Adrenal gland (tissue), 12 donors: ENCODE data around the gene AGMAT. TPM values are rescaled to one million over a fixed set of nuclear protein-coding genes. Genes with fewer than 3 reads are reported as not detected.

Experiments
- DNase-seq, 7 donors: peaks; one replicate each; pipeline ENCODE4 v3.0.0-alpha.2; 2019 to 2020
- H3K27ac ChIP-seq, 5 donors: fragments of 200-600 bp; sonication (generic) in 4 of 5; 1 replicate in 3 of 5; 2 replicates in 2 of 5; pipeline versions ENCODE4 v1.5.1 to v1.8.0; 2016 to 2020; ENCODE audit warnings: mild to moderate bottlenecking in 1 of 5
- H3K27me3 ChIP-seq: fragments of 200-600 bp; 2 replicates; pipeline ENCODE4 v1.8.0; 2021
- H3K36me3 ChIP-seq, 2 donors: fragments of 200-600 bp; replicated peaks in 1 of 2; 1 replicate in 1 of 2; 2 replicates in 1 of 2; pipeline versions ENCODE4 v1.5.1 to v1.8.0; 2018 to 2022
- H3K4me1 ChIP-seq, 2 donors: fragments of 200-600 bp; replicated peaks in 1 of 2; 1 replicate in 1 of 2; 2 replicates in 1 of 2; pipeline versions ENCODE4 v1.5.1 to v1.8.0; 2018 to 2021
- H3K4me3 ChIP-seq, 4 donors: fragments of 200-600 bp; sonication (generic) in 3 of 4; one replicate each; pipeline ENCODE4 v1.5.1; 2016 to 2018
- H3K9me3 ChIP-seq, 3 donors: fragments of 200-600 bp; sonication (generic) in 1 of 3; replicated peaks in 1 of 3; 1 replicate in 2 of 3; 2 replicates in 1 of 3; pipeline versions ENCODE4 v1.5.1 to v1.8.0; 2016 to 2021
- POLR2A ChIP-seq, 2 donors: fragments of 450-650 bp; IDR thresholded peaks; one replicate each; pipeline ENCODE4 v1.6.1; 2017; ENCODE audit warnings: antibody characterized with exemption in 2 of 2, mild to moderate bottlenecking in 2 of 2, moderate library complexity in 1 of 2
- WGBS, 4 donors: extraction: QIAGEN DNeasy Blood & Tissue Kit in 2 of 4; methylation state at CpG; one replicate each; pipeline versions ENCODE4 v1.1.5 to v1.1.7; 2013 to 2017; 5-methylcytosine and 5-hydroxymethylcytosine counted together
- intact Hi-C, 2 donors: fragments of 100-400 bp; cut with DNase I; formaldehyde crosslinking; loops; one replicate each; pipeline versions ENCODE4 v1.14.1 to v1.15.0; 2022 to 2023
- polyA plus RNA-seq, 3 donors: library from polyadenylated mRNA; stranded (reverse); fragments of 200-250 nt in 2 of 3; fragments of 350-450 nt in 1 of 3; fragmentation: Illumina TruSeq in 1 of 3; extraction: RNeasy Lipid Tissue Mini Kit (QIAGEN cat#74804) in 1 of 3; gene quantifications; one replicate each; pipeline ENCODE4 v1.2.3, GENCODE V29; 2013 to 2014
- total RNA-seq, 9 donors: library from RNA; depleted of rRNA in 4 of 9; stranded (reverse); fragments of >200 nt in 4 of 9; fragments of 120-200 nt in 1 of 9; fragmentation: NEBNext Ultra II Directional in 1 of 9; extraction: Animal tissue kit (Norgen Biotek cat#: 25700) in 1 of 9; gene quantifications; one replicate each; pipeline versions ENCODE4 v1.1.0 to v1.2.4, GENCODE V29; 2013 to 2023
- TF ChIP-seq, protein P1 (sequence below), 6 experiments: fragments of 450-650 bp in 4 of 6; fragments of 200-600 bp in 2 of 6; sonication (generic) in 1 of 6; IDR thresholded peaks; 1 replicate in 5 of 6; 2 replicates in 1 of 6; pipeline versions ENCODE4 v1.5.1 to v1.8.0; 2016 to 2021; ENCODE audit warnings: antibody characterized with exemption in 6 of 6, mild to moderate bottlenecking in 2 of 6, moderate library complexity in 1 of 6
- donor health status: healthy with polysubstance abuse.
- donor health status: Bipolar disorder and iron deficiency.
- donor health status: DM: yes; HTN: yes; CAD: no.
- donor health status: DM: no; HTN: no; CAD: no.
- donor health status: DM: no; HTN: no; CAD: no.
- donor health status: DM: yes; HTN: yes; CAD: no.

Gene AGMAT
- total and polyA plus RNA-seq, 12 donors = 0.16 to 15.0 (median 1.5) TPM

GRCh38 chr1:15573477-15573876, 11.4 kb downstream of the AGMAT start:
- DNase-seq = no peak

GRCh38 chr1:15571266-15571665, 13.6 kb downstream of the AGMAT start:
- Histone ChIP-seq H3K9me3 (no peaks in the 10 kb centered on the region), H3K36me3 (peaks cover 0 to 26% of the 10 kb centered on the region in 2 donors), H3K4me3 (no peak overlapping the region), H3K27ac (no peak overlapping the region), H3K4me1 (no peaks in the 10 kb centered on the region), H3K27me3 (no peaks in the 10 kb centered on the region)
- TF ChIP-seq POLR2A (IDR thresholded peaks at IDR 0.05) = no peak
- TF ChIP-seq, protein P1, sequence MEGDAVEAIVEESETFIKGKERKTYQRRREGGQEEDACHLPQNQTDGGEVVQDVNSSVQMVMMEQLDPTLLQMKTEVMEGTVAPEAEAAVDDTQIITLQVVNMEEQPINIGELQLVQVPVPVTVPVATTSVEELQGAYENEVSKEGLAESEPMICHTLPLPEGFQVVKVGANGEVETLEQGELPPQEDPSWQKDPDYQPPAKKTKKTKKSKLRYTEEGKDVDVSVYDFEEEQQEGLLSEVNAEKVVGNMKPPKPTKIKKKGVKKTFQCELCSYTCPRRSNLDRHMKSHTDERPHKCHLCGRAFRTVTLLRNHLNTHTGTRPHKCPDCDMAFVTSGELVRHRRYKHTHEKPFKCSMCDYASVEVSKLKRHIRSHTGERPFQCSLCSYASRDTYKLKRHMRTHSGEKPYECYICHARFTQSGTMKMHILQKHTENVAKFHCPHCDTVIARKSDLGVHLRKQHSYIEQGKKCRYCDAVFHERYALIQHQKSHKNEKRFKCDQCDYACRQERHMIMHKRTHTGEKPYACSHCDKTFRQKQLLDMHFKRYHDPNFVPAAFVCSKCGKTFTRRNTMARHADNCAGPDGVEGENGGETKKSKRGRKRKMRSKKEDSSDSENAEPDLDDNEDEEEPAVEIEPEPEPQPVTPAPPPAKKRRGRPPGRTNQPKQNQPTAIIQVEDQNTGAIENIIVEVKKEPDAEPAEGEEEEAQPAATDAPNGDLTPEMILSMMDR (IDR thresholded peaks at IDR 0.05) = no peak
- intact Hi-C loops = no loop called here
- DNase-seq = no peak

More at GRCh38 chr1:15573477-15573876, 11.4 kb downstream of the AGMAT start:
- Histone ChIP-seq H3K9me3 (no peaks in the 10 kb centered on the region), H3K27ac (no peak overlapping the region), H3K36me3 (peaks cover 0 to 4% of the 10 kb centered on the region in 2 donors), H3K27me3 (no peaks in the 10 kb centered on the region), H3K4me1 (no peaks in the 10 kb centered on the region), H3K4me3 (no peak overlapping the region)
- WGBS, 4 donors = 84 to 91% (median 89%) methylated on average over 9 of the region's 9 CpGs
- intact Hi-C loops = no loop called here
- TF ChIP-seq POLR2A (IDR thresholded peaks at IDR 0.05) = no peak
- TF ChIP-seq, protein P1 (IDR thresholded peaks at IDR 0.05) = no peak

DNA sequence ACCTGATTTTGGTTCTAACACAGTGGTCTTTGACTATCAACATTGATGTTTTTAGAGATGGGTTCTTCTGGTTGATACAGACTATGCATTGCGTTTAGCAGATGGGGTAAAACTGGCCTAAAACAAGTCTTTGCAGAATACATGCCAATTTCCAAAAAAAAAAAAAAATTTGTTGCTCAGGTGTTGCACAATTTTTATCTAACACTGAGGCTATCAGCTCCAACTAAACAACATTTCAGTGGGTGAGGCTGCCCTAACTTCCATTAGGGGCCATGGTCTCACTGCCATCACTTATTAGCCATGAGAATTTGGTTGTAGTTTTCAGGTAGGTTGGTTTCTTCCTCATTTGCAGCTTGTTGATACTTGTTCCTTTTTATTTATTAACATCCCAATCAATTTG, 14.0 kb downstream of the AGMAT start:
- Histone ChIP-seq H3K27me3 (no peaks in the 10 kb centered on the region), H3K36me3 (peaks cover 0 to 30% of the 10 kb centered on the region in 2 donors), H3K4me1 (no peaks in the 10 kb centered on the region), H3K4me3 (no peak overlapping the region), H3K27ac (no peak overlapping the region), H3K9me3 (no peaks in the 10 kb centered on the region)
- TF ChIP-seq, protein P1 (IDR thresholded peaks at IDR 0.05) = no peak
- TF ChIP-seq POLR2A (IDR thresholded peaks at IDR 0.05) = no peak
- 95 to 100% (median 98%) methylated on average over 1 of the region's 1 CpG for WGBS, 4 donors
- intact Hi-C loops = no loop called here
- no peak for DNase-seq

GRCh38 chr1:15568387-15569073, 16.3 kb downstream of the AGMAT start:
- 91 to 95% (median 92%) methylated on average over 18 of the region's 18 CpGs for WGBS, 4 donors
- Histone ChIP-seq H3K4me3 (no peak overlapping the region), H3K27me3 (no peaks in the 10 kb centered on the region), H3K4me1 (no peaks in the 10 kb centered on the region), H3K27ac (no peak overlapping the region), H3K36me3 (peaks cover 0 to 53% of the 10 kb centered on the region in 2 donors), H3K9me3 (no peaks in the 10 kb centered on the region)
- intact Hi-C loops = no loop called here
- DNase-seq = no peak
- TF ChIP-seq, protein P1 (IDR thresholded peaks at IDR 0.05) = no peak
- no peak for TF ChIP-seq POLR2A (IDR thresholded peaks at IDR 0.05)
